HepG2 (cell line): ENCODE measurements around the gene WDCP. TPM values are rescaled to one million over a fixed set of nuclear protein-coding genes. Genes with fewer than 3 reads are reported as not detected.
A peak's percentile ranks its signal among the peaks of the same experiment; 100 is the strongest.

Source experiments
- DDIT3 ChIP-seq: sonication (generic); formaldehyde crosslinking; IDR thresholded peaks from 2 replicates; pipeline ENCODE4 v1.4.0; 2020; ENCODE audit warnings: mild to moderate bottlenecking, missing genetic modification reagents
- DMTF1 ChIP-seq: sonication (generic); formaldehyde crosslinking; IDR thresholded peaks from 2 replicates; pipeline ENCODE4 v1.4.0; 2020; ENCODE audit warnings: mild to moderate bottlenecking, missing genetic modification reagents
- FOSL2 ChIP-seq: sonication (generic); formaldehyde crosslinking; IDR thresholded peaks from 2 replicates; pipeline ENCODE4 v1.4.0; 2020; ENCODE audit warnings: missing genetic modification reagents
- HMGXB3 ChIP-seq: sonication (generic); formaldehyde crosslinking; IDR thresholded peaks from 2 replicates; pipeline ENCODE4 v1.4.0; 2020; ENCODE audit warnings: missing genetic modification reagents, borderline replicate concordance
- HOXA7 ChIP-seq: sonication (generic); formaldehyde crosslinking; IDR thresholded peaks from 2 replicates; pipeline ENCODE4 v1.8.1; 2022; ENCODE audit warnings: mild to moderate bottlenecking, missing genetic modification reagents, moderate library complexity
- HOXA9 ChIP-seq: sonication (generic); formaldehyde crosslinking; IDR thresholded peaks from 2 replicates; pipeline ENCODE4 v1.8.1; 2022; ENCODE audit warnings: missing genetic modification reagents, mild to moderate bottlenecking, moderate library complexity, borderline replicate concordance
- IRX3 ChIP-seq: sonication (generic); formaldehyde crosslinking; IDR thresholded peaks from 2 replicates; pipeline ENCODE4 v1.8.1; 2023; ENCODE audit warnings: mild to moderate bottlenecking, low read depth, missing genetic modification reagents, borderline replicate concordance
- MBD4 ChIP-seq: IDR thresholded peaks from 2 replicates; pipeline ENCODE4 v1.6.1; 2012; ENCODE audit warnings: low read length, inconsistent platforms, borderline replicate concordance
- MXD4 ChIP-seq: IDR thresholded peaks from 2 replicates; pipeline ENCODE4 v1.6.1; 2016; ENCODE audit warnings: mild to moderate bottlenecking, missing biosample characterization, missing genetic modification reagents
- PPARG ChIP-seq: conservative IDR thresholded peaks from 2 replicates; pipeline ENCODE4 v1.6.1; 2016; ENCODE audit warnings: missing biosample characterization, missing genetic modification reagents
- ZBED4 ChIP-seq: sonication (generic); formaldehyde crosslinking; IDR thresholded peaks from 2 replicates; pipeline ENCODE4 v1.4.0; 2020; ENCODE audit warnings: missing genetic modification reagents, borderline replicate concordance
- ZBTB20 ChIP-seq: sonication (generic); formaldehyde crosslinking; IDR thresholded peaks from 2 replicates; pipeline ENCODE4 v1.8.1; 2023; ENCODE audit warnings: missing genetic modification reagents, low read depth, mild to moderate bottlenecking, borderline replicate concordance
- ZNF121 ChIP-seq: sonication (generic); formaldehyde crosslinking; IDR thresholded peaks from 2 replicates; pipeline ENCODE4 v1.5.0; 2020; ENCODE audit warnings: mild to moderate bottlenecking, missing genetic modification reagents
- ZNF230 ChIP-seq: sonication (generic); formaldehyde crosslinking; IDR thresholded peaks from 2 replicates; pipeline ENCODE4 v1.4.0; 2020; ENCODE audit warnings: mild to moderate bottlenecking, missing genetic modification reagents
- ZNF530 ChIP-seq: sonication (generic); formaldehyde crosslinking; IDR thresholded peaks from 2 replicates; pipeline ENCODE4 v1.5.0; 2020; ENCODE audit warnings: low read depth, mild to moderate bottlenecking, missing genetic modification reagents
- ZNF543 ChIP-seq: sonication (generic); formaldehyde crosslinking; IDR thresholded peaks from 2 replicates; pipeline ENCODE4 v1.4.0; 2020; ENCODE audit warnings: mild to moderate bottlenecking, missing genetic modification reagents
- polyA plus RNA-seq, 8 experiments: library from polyadenylated mRNA; depleted of rRNA in 3 of 8; stranded (reverse) in 7 of 8; unstranded in 1 of 8; fragments of >200 nt; fragmentation: Illumina TruSeq in 4 of 8; extraction: Trizol in 4 of 8; gene quantifications; 2 replicates each; pipeline versions ENCODE4 v1.2.1 to v1.2.3, GENCODE V29; 2011 to 2016; ENCODE audit warnings: low read depth in 4 of 8, missing spikeins in 1 of 8, mixed read lengths in 1 of 8; ENCODE audit not compliant: insufficient read depth in 1 of 8
- total RNA-seq, 5 experiments: library from RNA; depleted of rRNA; stranded (reverse); fragments of >200 nt; fragmentation: Illumina TruSeq; extraction: Trizol; gene quantifications; 2 replicates each; pipeline ENCODE4 v1.2.3, GENCODE V29; 2016; ENCODE audit warnings: low read depth in 1 of 5

WDCP gene
- total and polyA plus RNA-seq, 2 of the 13 experiments (the other 11 are each of a cell fraction or from before 2014, with no cell fraction given): 17.4 to 22.6 TPM

- TF ChIP-seq ZBED4 (CRISPR knock-in tag) (0 out of 2 replicates have a peak, but pooled peaks have one; percentile 57), DDIT3 (CRISPR knock-in tag) (no peak), ZNF121 (CRISPR knock-in tag) (no peak), IRX3 (CRISPR knock-in tag) (no peak), HOXA9 (CRISPR knock-in tag) (no peak), FOSL2 (CRISPR knock-in tag) (no peak), MBD4 (no peak), PPARG (0 out of 2 replicates have a peak, but pooled peaks have one; percentile 28), MXD4 (CRISPR knock-in tag) (no peak; the same call in 1 of the 2 replicates), ZNF543 (CRISPR knock-in tag) (no peak), ZNF530 (no peak), HMGXB3 (no peak), HOXA7 (CRISPR knock-in tag) (no peak), ZBTB20 (CRISPR knock-in tag) (no peak; the same call in 1 of the 2 replicates), ZNF230 (CRISPR knock-in tag) (no peak), DMTF1 (no peak)
Observed at GRCh38 chr2:24050041-24050979, 3.1 kb upstream of the WDCP start (continued).
